ENCODE measurements around the gene MIPEP. TPM values are rescaled to one million over a fixed set of nuclear protein-coding genes. Genes with fewer than 3 reads are reported as not detected.

Gene MIPEP
- total and polyA plus RNA-seq, 12 donors: 13.9 to 28.6 (median 20.7) TPM

DNA sequence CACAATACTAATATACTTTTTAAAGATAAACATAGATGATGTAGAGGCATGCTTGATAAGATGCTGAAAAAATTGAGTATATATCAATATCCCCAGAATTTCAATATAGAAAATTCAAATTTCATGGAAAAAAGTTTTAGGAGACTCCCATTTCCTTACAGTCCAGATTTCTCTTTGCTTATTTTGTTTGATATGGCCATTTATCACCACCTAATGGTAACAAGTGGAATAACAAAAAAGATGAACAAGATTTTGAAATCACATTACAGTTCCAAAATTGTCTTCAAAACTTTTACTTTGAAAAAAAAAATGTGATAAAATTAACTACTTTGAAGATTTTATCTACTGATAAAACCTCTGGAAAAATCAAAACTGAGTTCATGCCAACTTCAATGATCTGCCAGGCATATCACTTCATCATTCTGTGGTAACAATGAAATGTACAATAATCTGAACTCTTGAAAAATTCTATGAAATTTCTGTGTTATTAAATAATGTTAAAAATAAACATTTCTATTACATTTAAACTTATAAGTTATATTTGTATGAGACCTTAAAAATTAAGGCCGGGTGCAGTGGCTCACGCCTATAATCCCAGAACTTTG lies 17.5 kb downstream of the MIPEP start:
- intact Hi-C loops (cut with DNase I): loop anchor here in 1 of 2 donors (5.0 kb wide), 1 partner anchor 404 kb away; no protein-coding TSS in a partner anchor
- Histone ChIP-seq H3K36me3 (replicated peaks in 1 of 2) (no peaks in the 10 kb centered on the region), H3K27ac (no peak overlapping the region), H3K4me1 (replicated peaks in 1 of 2) (no peaks in the 10 kb centered on the region), H3K4me3 (no peak overlapping the region), H3K9me3 (replicated peaks in 1 of 3) (no peaks in the 10 kb centered on the region), H3K27me3 (no peaks in the 10 kb centered on the region)
- TF ChIP-seq, protein P1, sequence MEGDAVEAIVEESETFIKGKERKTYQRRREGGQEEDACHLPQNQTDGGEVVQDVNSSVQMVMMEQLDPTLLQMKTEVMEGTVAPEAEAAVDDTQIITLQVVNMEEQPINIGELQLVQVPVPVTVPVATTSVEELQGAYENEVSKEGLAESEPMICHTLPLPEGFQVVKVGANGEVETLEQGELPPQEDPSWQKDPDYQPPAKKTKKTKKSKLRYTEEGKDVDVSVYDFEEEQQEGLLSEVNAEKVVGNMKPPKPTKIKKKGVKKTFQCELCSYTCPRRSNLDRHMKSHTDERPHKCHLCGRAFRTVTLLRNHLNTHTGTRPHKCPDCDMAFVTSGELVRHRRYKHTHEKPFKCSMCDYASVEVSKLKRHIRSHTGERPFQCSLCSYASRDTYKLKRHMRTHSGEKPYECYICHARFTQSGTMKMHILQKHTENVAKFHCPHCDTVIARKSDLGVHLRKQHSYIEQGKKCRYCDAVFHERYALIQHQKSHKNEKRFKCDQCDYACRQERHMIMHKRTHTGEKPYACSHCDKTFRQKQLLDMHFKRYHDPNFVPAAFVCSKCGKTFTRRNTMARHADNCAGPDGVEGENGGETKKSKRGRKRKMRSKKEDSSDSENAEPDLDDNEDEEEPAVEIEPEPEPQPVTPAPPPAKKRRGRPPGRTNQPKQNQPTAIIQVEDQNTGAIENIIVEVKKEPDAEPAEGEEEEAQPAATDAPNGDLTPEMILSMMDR (IDR thresholded peaks at IDR 0.05): peak; percentile 31 to 82 (median 70)
- no peak for TF ChIP-seq POLR2A (IDR thresholded peaks at IDR 0.05)
- WGBS, 4 donors: 72 to 90% (median 78%) methylated on average over 2 of the region's 2 CpGs
- no peak for DNase-seq

DNA sequence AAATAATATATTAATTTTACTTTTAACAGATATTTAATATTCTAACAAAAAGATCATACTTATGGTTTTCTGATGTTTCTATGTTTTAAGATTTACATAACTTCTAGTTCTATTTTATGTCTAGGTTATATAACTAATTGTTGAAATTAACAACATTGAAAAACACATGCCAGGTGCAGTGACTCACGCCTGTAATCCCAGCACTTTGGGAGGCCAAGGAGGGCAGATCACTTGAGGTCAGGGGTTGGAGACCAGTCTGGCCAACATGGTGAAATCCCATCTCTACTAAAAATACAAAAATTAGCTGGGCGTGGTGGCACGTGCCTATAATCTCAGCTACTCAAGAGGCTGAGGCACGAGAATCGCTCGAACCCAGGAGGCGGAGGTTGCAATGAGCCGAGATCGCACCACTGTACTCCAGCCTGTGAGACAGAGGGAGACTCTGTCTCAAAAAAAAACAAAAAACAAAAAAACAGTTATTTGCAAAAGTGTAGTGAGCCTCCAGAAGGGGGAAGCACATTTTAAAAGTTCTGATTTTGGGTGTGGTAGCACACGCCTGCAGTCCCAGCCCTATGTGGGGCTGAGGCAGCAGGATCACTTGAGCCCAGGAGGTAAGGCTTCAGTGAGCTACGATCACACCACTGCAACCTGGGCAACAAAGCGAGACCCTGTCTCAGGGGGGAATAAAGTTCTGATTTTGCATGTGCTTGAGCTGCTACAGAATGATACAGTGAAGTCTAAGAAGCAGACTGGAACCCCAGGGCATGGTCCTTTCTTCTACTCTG lies 18.7 kb downstream of the MIPEP start:
- Histone ChIP-seq H3K9me3 (replicated peaks in 1 of 3) (no peaks in the 10 kb centered on the region), H3K4me1 (replicated peaks in 1 of 2) (no peaks in the 10 kb centered on the region), H3K27me3 (no peaks in the 10 kb centered on the region), H3K4me3 (no peak overlapping the region), H3K27ac (no peak overlapping the region), H3K36me3 (replicated peaks in 1 of 2) (no peaks in the 10 kb centered on the region)
- WGBS, 4 donors: 89 to 94% (median 91%) methylated on average over 12 of the region's 12 CpGs
- DNase-seq: no peak
- TF ChIP-seq, protein P1 (IDR thresholded peaks at IDR 0.05): no peak
- no peak for TF ChIP-seq POLR2A (IDR thresholded peaks at IDR 0.05)
- intact Hi-C loops (cut with DNase I): loop anchor here in 1 of 2 donors (5.0 kb wide), 1 partner anchor 403 kb away; no protein-coding TSS in a partner anchor

DNA sequence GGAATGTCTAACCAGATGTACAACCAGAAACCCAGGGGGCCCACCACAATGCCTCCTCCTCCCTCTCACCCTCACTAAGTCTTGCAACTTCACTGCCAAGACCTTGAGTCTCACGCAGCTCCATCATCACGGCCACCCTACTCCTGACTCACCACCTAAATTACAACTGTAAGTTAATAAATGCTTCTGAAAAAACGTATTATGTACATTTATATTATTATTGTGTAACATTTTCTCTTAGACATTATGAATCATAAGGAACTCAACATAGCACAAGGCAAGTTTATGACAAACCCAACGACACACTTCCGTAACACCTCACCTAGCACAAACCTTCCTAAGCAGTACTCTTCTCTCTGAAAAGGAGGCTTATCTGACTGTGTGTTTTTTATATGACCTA lies 20.7 kb downstream of the MIPEP start:
- intact Hi-C loops (cut with DNase I): loop anchor here in 1 of 2 donors (5.0 kb wide), 1 partner anchor 401 kb away; no protein-coding TSS in a partner anchor
- DNase-seq: peak in 2 of 7 donors; percentile 16 to 31
- WGBS, 4 donors: 53 to 68% (median 63%) methylated on average over 5 of the region's 5 CpGs
- Histone ChIP-seq H3K27ac (no peak overlapping the region), H3K4me1 (replicated peaks in 1 of 2) (no peaks in the 10 kb centered on the region), H3K4me3 (no peak overlapping the region), H3K36me3 (replicated peaks in 1 of 2) (no peaks in the 10 kb centered on the region), H3K27me3 (no peaks in the 10 kb centered on the region), H3K9me3 (replicated peaks in 1 of 3) (no peaks in the 10 kb centered on the region)
- no peak for TF ChIP-seq POLR2A (IDR thresholded peaks at IDR 0.05)
- TF ChIP-seq, protein P1 (IDR thresholded peaks at IDR 0.05): no peak

DNA sequence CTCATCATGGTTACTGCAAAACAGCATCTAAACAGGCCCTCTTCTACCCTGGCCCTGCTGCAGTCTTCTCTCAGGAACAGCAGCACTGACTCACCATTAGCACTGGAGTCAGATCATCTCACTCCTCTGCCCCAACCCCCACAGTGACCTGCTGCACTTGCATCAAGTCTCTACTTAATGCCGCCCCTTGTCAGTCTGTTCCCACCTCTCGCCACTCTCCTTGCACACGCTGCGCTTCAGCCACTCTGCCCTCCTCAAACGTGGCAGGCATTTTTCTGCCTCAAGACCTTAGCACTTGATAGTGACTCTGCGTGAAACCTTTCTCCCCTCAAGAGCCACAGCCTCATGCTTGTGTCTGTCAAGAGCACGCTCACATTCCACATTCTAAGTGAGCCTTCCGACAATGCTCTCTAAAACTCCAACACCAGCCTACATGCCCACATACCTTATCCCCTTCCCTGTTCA lies 22.1 kb downstream of the MIPEP start:
- no peaks in the 10 kb centered on the region for H3K9me3 ChIP-seq (replicated peaks in 1 of 3)
- H3K4me3 ChIP-seq: no peak overlapping the region
- WGBS, 4 donors: 90 to 96% (median 94%) methylated on average over 8 of the region's 8 CpGs
- intact Hi-C loops (cut with DNase I): loop anchor here in 1 of 2 donors (5.0 kb wide), 1 partner anchor 400 kb away; no protein-coding TSS in a partner anchor
- H3K27ac ChIP-seq: no peak overlapping the region
- H3K36me3 ChIP-seq (replicated peaks in 1 of 2): no peaks in the 10 kb centered on the region
- no peak for DNase-seq
- H3K27me3 ChIP-seq: no peaks in the 10 kb centered on the region
- no peak for TF ChIP-seq POLR2A (IDR thresholded peaks at IDR 0.05)
- TF ChIP-seq, protein P1 (IDR thresholded peaks at IDR 0.05): no peak
- H3K4me1 ChIP-seq (replicated peaks in 1 of 2): no peaks in the 10 kb centered on the region

All from adrenal gland (tissue), 12 donors.